RWPE2 (cell line): ENCODE data around the gene SERPIND1.
"Not testable (repeated sequence)": the region's sequence is repeated elsewhere in the genome, so short reads cannot be mapped to it uniquely, and the experiment has no call there.

Source experiments
- ATAC-seq: fragments of 200-7000 bp; cut with Tn5 transposase; 3 replicates; pipeline ENCODE4 v1.9.1; 2021; ENCODE audit warnings: low read depth
- DNase-seq: peaks from one replicate; pipeline ENCODE4 v3.0.0-alpha.2; 2020; ENCODE audit warnings: low spot score
- H3K27ac ChIP-seq: fragments of 450-650 bp; 2 replicates; pipeline ENCODE4 v1.5.1; 2017; ENCODE audit warnings: mild to moderate bottlenecking; ENCODE audit not compliant: poor library complexity, severe bottlenecking
- H3K27me3 ChIP-seq: fragments of 250-450 bp; sonication (Bioruptor Pico); 2 replicates; pipeline ENCODE4 v1.5.1; 2021; ENCODE audit warnings: mild to moderate bottlenecking, moderate library complexity; ENCODE audit not compliant: insufficient read depth, poor library complexity, severe bottlenecking
- H3K36me3 ChIP-seq: fragments of 250-450 bp; sonication (Bioruptor Pico); 2 replicates; pipeline ENCODE4 v1.5.1; 2020; ENCODE audit warnings: low read depth, mild to moderate bottlenecking, moderate library complexity
- H3K4me1 ChIP-seq: fragments of 250-450 bp; sonication (Bioruptor Pico); 2 replicates; pipeline ENCODE4 v1.5.1; 2021; ENCODE audit warnings: mild to moderate bottlenecking, moderate library complexity; ENCODE audit not compliant: insufficient read depth, poor library complexity, severe bottlenecking
- H3K4me3 ChIP-seq: fragments of 250-450 bp; sonication (Bioruptor Pico); 2 replicates; pipeline ENCODE4 v1.5.1; 2021; ENCODE audit warnings: mild to moderate bottlenecking, moderate library complexity; ENCODE audit not compliant: severe bottlenecking
- H3K9me3 ChIP-seq: fragments of 250-450 bp; sonication (Bioruptor Pico); 2 replicates; pipeline ENCODE4 v1.5.1; 2021; ENCODE audit warnings: mild to moderate bottlenecking, moderate library complexity; ENCODE audit not compliant: severe bottlenecking
- CTCF ChIP-seq: fragments of 450-650 bp; IDR thresholded peaks from one replicate; pipeline ENCODE4 v1.5.1; 2017; ENCODE audit warnings: mild to moderate bottlenecking, moderate library complexity; ENCODE audit not compliant: poor library complexity, severe bottlenecking

Gene SERPIND1

GRCh38 chr22:20822240-20822639 lies 48.3 kb downstream of the SERPIND1 start:
- DNase-seq, result no peak
- peaks cover 34% of the 10 kb centered on the region for H3K36me3 ChIP-seq
- H3K27me3 ChIP-seq, result no peaks in the 10 kb centered on the region
- no peak overlapping the region for H3K4me3 ChIP-seq
- no peak for TF ChIP-seq CTCF
- H3K4me1 ChIP-seq, result no peaks in the 10 kb centered on the region
- H3K27ac ChIP-seq, result no peak overlapping the region
- no peaks in the 10 kb centered on the region for H3K9me3 ChIP-seq
- no peak for ATAC-seq

- no peak overlapping the region for H3K4me3 ChIP-seq
- no peak overlapping the region for H3K27ac ChIP-seq
- DNase-seq, result no peak
- H3K27me3 ChIP-seq, result no peaks in the 10 kb centered on the region
- no peak for ATAC-seq
- H3K36me3 ChIP-seq, result peaks cover 29% of the 10 kb centered on the region
- H3K4me1 ChIP-seq, result no peaks in the 10 kb centered on the region
- no peak for TF ChIP-seq CTCF
- H3K9me3 ChIP-seq, result no peaks in the 10 kb centered on the region
These were observed 49.4 kb downstream of the SERPIND1 start for GRCh38 chr22:20823264-20823663.

- ATAC-seq, H3K27ac ChIP-seq, H3K4me1 ChIP-seq, H3K27me3 ChIP-seq, H3K9me3 ChIP-seq, DNase-seq, H3K4me3 ChIP-seq: not testable (repeated sequence)
- H3K36me3 ChIP-seq, result peaks cover 25% of the 10 kb centered on the region
These were observed 51.3 kb downstream of the SERPIND1 start for GRCh38 chr22:20825216-20825615.

DNA sequence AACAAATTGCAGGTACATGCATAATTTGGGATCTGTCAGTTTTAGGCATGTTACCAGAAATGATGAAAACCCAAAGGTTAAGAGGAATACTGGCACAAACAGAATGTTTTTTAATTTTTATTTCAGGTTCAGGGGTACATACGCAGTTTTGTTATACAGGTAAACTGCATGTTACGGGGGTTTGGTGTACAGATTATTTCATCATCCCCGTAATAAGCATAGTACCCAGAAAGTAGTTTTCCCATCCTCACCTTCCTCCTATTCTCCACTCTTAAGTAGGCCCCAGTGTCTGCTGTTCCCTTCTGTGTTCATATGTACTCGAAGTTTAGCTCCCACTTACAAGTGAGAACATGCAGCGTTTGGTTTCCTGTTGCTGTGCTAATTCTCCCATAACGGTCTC lies 51.7 kb downstream of the SERPIND1 start:
- DNase-seq, result no peak
- no peak for TF ChIP-seq CTCF
- no peaks in the 10 kb centered on the region for H3K4me1 ChIP-seq
- ATAC-seq, result no peak
- H3K36me3 ChIP-seq, result peaks cover 29% of the 10 kb centered on the region
- H3K9me3 ChIP-seq, result no peaks in the 10 kb centered on the region
- H3K27me3 ChIP-seq, result no peaks in the 10 kb centered on the region
- H3K27ac ChIP-seq, result no peak overlapping the region
- H3K4me3 ChIP-seq, result no peak overlapping the region

GRCh38 chr22:20826373-20827152 lies 52.6 kb downstream of the SERPIND1 start:
- H3K27ac ChIP-seq, H3K9me3 ChIP-seq, ATAC-seq, H3K27me3 ChIP-seq, DNase-seq, H3K4me3 ChIP-seq, H3K4me1 ChIP-seq: not testable (repeated sequence)
- peaks cover 29% of the 10 kb centered on the region for H3K36me3 ChIP-seq
